ENCODE data around the gene LEPR.

GRCh38 chr1:65467536-65467935, 47.1 kb downstream of the LEPR start:
- TF ChIP-seq, protein P1, sequence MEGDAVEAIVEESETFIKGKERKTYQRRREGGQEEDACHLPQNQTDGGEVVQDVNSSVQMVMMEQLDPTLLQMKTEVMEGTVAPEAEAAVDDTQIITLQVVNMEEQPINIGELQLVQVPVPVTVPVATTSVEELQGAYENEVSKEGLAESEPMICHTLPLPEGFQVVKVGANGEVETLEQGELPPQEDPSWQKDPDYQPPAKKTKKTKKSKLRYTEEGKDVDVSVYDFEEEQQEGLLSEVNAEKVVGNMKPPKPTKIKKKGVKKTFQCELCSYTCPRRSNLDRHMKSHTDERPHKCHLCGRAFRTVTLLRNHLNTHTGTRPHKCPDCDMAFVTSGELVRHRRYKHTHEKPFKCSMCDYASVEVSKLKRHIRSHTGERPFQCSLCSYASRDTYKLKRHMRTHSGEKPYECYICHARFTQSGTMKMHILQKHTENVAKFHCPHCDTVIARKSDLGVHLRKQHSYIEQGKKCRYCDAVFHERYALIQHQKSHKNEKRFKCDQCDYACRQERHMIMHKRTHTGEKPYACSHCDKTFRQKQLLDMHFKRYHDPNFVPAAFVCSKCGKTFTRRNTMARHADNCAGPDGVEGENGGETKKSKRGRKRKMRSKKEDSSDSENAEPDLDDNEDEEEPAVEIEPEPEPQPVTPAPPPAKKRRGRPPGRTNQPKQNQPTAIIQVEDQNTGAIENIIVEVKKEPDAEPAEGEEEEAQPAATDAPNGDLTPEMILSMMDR (IDR thresholded peaks at IDR 0.05): no peak
- TF ChIP-seq SMC3 (IDR thresholded peaks at IDR 0.05) (no peak), RAD21 (conservative IDR thresholded peaks at IDR 0.05 in 1 of 2, IDR thresholded peaks at IDR 0.05 in 1 of 2) (no peak), TFCP2L1 (CRISPR knock-in tag; IDR thresholded peaks at IDR 0.05) (no peak), MAZ (IDR thresholded peaks at IDR 0.05; ENCODE audit: borderline replicate concordance, low read depth, low read length) (no peak)
- TF ChIP-seq, protein P2, sequence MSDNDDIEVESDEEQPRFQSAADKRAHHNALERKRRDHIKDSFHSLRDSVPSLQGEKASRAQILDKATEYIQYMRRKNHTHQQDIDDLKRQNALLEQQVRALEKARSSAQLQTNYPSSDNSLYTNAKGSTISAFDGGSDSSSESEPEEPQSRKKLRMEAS (IDR thresholded peaks at IDR 0.05): no peak

Measured in A549 (cell line).